HEK293T (cell line): ENCODE measurements around the gene USPL1.

Source experiments
- FOXA1 ChIP-seq: fragments of 450-650 bp; IDR thresholded peaks from 2 replicates; pipeline ENCODE4 v1.6.1; 2016; ENCODE audit warnings: mild to moderate bottlenecking
- SUZ12 ChIP-seq: fragments of 450-650 bp; IDR thresholded peaks from 2 replicates; pipeline ENCODE4 v1.6.1; 2016; ENCODE audit warnings: mild to moderate bottlenecking

DNA sequence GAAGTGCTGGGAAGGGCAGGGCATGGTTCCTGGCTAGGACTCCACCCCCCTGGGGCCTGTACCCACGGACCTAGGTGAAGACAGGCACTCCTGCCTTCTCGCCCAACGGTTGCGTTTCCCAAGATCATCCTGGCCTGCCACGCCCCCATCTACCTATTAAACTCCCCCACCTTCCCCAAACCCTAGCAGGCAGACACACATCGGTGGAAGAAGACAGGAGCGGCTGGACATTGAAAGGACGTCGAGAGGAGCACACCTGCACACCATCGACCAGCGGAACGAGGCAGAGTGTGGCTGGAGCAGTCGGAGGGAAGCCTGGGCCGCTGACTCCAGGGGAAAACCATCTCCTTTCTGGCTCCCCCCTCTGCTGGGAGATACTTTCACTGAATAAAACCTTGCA lies 72.0 kb downstream of the USPL1 start:
- TF ChIP-seq SUZ12 (no peak), FOXA1 (no peak)
